Stimulated activated CD8-positive, alpha-beta memory T cell treated with anti-CD3 and anti-CD28 coated beads, Interleukin-12 subunit alpha, Interleukin-12 subunit beta, amount 100 ng/mL, for 4 hours (primary cell): ENCODE results near the gene CPLANE2.
"Not testable (repeated sequence)": the region's sequence is repeated elsewhere in the genome, so short reads cannot be mapped to it uniquely, and the experiment has no call there.

Experiments
- DNase-seq: peaks from one replicate; pipeline ENCODE4 v3.0.0-alpha.2; 2020; ENCODE audit warnings: low read depth

Gene CPLANE2

DNA sequence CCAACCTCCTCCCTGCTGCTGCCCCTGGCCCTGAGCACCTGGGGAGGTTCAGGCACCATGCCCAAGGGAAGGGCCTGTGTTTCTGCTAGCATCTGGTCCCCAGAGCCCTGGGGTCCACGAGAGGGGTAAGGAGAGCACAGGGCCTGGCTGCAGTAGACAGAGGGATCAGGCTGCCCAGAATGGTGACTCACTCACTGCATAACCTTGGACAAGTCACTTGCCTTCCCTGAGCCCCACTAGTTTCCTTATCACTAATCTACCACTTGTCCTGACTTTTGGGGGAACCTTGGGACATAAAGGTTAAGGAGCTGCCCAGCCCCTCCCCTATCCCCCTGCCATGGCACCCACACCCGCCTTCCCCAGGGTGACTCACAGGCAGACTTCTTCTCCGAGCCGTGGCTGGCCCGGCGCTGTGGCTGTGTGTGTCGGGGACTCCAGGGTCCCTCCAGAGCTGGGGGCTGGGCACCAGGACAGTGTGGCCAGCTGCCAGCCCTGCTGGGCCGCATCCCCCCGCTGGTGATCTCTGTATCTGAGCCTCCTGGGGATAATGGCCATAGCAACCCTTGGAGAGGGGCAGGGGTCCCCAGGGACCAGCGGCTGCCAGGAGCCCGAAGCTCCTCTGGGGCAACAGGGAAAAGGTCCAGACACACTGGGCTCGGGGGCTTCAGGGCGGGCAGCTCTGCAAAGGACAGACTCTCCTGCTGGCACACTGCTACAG is 28.6 kb downstream of the CPLANE2 start:
- no peak for DNase-seq

- DNase-seq, result no peak
These were observed 29.4 kb downstream of the CPLANE2 start for GRCh38 chr1:16207318-16208269.

- DNase-seq, result peak; percentile 83
These were observed 30.3 kb downstream of the CPLANE2 start for GRCh38 chr1:16206547-16207317.

DNA sequence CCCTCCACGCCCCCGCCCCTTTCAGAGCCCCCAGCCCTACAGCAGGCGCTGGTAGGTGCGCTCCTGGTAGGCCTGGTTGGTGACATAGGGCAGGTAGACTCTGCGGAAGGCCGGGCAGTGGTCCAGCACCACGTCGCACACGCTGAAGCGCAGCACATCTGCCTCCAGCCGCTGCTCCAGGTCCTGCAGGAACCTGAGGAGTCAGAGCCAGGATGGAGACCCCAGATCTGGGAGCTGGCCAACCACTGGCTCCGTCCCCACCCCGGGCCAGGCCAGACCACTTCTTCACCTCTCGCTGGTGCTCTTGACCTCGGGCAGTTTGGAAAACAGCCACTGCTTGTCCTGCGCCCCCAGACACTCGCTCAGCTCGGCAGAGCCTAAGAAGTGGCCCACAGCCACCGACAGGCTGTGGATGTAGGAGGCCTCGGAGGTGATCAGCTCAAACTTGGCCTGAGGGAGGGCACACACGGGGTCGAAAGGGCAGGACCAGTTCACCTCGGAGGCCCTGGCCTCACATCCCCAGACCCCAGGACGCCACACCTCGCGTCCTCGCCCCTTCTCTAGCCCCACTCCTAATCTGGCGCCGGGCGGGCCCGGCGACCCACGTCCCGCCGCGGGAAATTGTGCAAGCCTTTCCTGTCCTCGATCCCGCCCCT is 31.0 kb downstream of the CPLANE2 start:
- DNase-seq, result no peak

- DNase-seq, result no peak
These were observed 31.7 kb downstream of the CPLANE2 start for GRCh38 chr1:16205334-16205671.

DNA sequence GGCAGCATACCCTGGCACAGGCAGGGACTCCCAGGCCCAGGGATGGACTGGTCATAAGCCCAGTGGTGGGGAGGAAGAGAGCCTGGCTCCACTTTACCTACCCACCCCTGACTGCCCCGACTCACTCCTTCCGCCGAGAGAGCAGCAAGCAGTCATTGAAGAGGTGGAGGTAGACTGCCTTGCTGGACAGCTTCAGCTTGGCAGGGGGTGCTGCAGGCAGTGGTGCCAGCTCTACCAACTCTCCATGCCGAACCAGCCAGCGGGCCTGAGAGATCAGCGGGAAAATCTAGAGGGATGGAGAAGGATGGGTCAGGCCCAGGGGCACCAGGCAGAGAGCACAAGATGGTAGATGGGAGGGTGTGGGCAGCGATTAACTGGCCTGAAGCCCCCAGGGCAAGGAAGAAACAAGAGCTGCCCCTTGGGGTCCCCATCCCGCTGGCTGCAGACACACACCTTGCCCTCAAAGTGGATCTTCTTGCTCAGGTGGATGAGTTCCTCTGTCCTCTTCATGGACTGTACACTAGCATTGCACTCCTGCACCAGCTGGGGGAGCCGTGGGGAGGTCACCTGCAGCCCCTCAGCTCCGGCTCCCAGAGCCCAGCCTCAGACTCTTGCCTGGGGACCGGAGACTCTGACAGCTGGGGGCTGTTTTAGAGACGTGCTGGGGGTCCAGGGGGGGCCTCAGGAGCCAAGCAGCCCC is 32.2 kb downstream of the CPLANE2 start:
- no peak for DNase-seq

DNA sequence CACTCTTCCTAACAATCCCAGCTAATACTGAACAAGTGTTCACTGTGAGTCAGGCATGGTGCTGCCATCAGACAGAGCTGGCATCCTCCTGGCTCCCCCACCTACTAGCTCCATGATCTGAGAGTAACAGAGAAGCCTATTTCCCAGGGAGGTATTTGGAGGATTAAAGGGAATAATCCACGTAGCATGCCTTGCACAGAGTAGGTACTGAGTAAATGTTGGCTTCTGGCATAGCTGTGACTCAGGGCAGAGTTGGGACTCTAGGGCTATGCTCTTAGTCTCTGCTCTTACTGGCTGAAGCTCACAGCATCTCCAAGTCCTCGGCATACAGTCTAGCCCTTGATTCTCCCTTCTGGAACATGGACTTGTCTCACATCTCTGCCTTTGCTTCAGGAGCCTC is 32.8 kb downstream of the CPLANE2 start:
- no peak for DNase-seq

- no peak for DNase-seq
These were observed 33.4 kb downstream of the CPLANE2 start for GRCh38 chr1:16203550-16203949.

DNA sequence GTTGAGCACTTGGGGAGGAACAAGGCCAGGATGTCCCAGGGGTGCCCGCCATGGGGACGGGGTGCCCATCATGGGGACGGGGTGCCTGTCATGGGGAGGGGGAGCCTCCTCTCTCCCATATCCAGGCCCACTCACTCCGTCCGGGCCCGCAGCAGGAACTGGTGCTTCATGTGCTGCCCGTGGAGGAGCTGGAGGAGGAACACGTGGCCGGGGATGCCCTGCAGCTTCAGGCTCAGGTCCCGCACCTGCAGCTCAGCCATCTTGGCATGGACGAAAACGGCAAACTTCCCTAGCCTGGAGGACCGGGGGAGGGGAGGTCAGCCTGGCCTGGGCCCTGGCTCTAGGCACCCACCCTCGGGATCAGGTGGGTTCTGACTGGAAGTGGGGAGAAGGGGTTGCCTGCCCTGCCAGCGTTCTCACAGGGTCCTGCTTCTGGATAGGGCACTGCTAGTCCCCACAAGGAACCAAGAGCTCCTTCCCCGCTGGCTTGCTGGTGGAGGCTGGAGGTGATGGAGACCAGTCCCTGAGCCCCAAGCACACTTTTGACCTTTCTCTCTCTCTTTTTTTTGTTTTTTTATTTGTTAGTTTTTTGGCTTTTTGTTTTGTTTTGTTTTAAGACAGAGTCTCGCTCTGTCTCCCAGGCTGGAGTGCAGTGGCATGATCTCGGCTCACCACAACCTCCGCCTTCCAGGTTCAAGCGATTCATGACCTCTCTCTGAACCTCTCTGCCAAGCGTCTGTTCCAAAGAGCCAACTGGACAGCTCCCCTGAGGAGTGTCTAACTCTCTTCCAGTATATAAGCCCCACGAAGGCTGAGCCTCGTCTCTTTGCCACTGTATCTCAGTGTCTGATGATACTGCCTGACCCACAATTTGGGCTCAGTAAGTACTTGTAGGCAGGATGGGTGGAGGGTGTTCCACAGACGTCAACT is 34.4 kb downstream of the CPLANE2 start:
- DNase-seq, result no peak

DNA sequence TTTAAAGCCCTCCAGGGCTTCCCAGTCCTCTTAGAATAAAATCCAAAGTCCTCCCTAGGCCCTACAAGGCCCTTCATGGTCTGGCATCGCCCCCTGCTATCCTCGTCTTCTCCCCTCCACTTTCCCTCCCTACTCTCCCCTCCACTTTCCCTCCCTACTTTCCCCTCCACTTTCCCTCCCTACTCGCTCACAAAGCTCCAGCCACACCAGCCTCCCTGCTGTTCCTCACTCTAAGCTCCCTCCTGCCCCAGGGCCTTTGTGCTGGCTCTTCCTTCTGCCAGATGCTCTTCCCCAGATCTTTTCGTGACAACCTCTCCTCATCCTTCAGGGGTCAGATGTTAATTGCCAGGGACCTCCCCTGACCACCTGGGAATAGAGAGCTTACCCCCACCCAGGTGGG is 37.3 kb downstream of the CPLANE2 start:
- DNase-seq, result no peak

- no peak for DNase-seq
These were observed 37.9 kb downstream of the CPLANE2 start for GRCh38 chr1:16199157-16199501.

DNA sequence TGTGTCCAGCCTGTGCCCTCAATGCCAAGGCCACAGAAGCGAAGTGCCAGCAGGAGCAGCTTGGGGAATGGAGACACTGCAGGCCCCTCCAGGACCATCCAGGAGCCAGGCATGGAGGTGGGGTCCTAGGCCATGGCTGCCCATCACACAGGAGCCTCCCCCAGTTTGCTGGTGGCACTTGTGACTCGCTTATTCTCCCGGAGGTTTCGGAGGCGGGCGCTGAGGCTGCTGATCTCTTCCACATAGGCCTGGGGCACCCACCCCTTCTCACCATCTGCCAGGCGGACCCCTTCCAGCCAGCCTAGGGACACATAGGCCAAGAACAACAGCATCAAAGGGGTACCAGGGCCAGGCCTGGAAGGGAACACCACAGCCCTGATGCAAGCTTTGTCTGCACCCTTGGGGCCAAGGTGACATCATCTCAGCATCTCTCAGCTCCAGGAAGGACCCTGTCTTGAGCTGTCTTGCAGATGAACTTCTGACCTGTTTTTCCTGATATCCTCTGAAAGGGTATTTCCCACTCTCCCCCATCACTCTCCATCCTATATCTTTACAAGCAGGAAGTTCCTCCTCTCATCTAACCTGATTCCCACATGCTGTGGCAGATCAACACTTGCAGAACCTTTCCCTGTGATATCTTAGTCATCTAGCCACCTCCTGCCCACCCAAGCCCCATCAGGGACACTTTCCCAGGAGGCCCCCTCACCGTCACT is 38.4 kb downstream of the CPLANE2 start:
- DNase-seq, result no peak

GRCh38 chr1:16196874-16197273 is 40.1 kb downstream of the CPLANE2 start:
- DNase-seq, result no peak

- not testable (repeated sequence) for DNase-seq
These were observed 40.8 kb downstream of the CPLANE2 start for GRCh38 chr1:16196139-16196538.

DNA sequence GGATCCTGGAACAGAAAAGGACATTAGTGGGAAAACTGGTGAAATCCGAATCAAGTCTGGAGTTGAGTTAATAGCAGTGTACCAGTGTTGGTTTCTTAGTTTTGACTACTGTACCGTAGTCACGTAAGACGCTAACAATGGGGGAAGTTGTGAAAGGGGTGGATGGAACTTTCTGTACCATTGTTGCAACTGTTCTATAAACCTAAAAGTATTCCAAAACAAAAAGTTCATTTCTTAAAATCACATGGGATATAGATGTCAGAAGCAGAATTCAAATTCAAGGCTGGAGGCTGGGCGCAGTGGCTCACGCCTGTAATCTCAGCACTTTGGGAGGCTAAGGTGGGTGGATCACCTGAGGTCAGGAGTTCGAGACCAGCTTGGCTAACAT is 41.5 kb downstream of the CPLANE2 start:
- DNase-seq, result no peak

DNA sequence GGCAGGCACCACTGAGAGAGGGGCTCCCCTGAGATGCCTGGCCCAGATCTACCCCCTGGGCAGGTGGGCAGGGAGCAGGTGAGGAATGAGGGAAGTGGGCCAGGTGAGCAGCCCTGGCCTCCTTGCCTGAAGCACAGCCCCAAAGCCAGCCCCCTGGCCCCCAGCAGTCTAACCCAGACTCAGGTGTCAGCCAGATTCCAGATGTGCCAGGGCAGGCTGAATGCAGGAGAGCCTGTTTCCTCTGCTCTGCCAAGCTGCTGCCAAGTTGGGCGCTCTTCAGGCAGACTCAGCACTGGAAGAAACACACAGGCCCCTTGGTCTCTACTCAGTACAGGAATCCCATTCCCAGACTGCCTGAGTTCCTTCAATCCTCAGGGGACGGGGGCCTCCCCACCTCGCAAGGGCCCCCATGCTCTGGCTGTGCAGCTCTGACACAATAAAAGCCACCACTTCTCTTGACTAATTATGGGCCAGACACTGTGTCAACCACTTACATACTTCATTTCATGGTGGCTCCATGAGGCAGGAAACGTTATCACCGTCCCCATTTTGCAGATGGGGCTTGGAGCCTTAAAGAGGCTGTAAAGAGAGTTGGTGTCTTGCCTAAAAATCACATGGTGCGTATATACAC is 45.0 kb downstream of the CPLANE2 start:
- DNase-seq, result no peak

DNA sequence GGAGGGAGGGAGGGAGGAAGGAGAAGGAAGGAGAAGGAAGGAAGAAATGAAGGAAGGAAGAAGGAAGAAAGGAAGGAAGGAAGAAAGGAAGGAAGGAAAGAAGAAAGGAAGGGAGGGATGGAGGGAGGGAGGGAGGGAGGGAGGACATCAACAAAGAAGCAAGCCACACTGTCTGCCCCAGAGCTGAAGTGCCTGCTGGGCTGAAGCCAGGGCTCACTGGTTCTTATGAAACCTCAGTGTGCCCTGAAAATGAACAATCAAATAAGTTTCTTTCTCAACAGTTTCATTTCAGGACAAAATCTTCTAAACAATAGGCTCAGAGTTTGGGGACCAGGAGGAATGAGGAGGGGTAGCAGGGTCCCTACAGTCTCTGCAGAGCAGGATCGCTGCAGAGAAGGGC is 45.7 kb downstream of the CPLANE2 start:
- DNase-seq, result no peak

GRCh38 chr1:16189921-16190621 is 46.9 kb downstream of the CPLANE2 start:
- DNase-seq, result no peak

DNA sequence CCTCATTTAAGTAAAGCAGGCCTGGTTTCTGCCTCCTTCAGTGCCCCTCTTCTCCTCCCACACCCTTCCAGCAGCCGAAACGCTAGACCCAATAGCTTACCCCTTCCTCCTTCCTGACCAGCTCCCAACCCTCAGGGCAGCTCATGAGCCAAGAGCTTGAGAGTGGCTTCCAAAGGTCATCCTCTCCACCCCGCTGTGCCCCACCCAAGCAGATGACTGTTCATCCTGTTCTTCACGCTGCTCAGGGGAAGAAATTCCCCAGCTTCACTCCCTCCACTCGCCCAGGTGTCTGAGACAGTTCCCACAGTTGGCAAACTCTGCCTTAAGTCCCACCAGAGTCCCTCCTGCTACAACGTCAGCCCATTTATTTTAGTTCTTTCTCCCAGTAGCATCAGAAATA is 48.0 kb downstream of the CPLANE2 start:
- DNase-seq, result no peak
